ENCODE data around the gene PIP5K1A. TPM values are rescaled to one million over a fixed set of nuclear protein-coding genes. Genes with fewer than 3 reads are reported as not detected.

Gene PIP5K1A
- total and polyA plus RNA-seq, 7 experiments from 2014 or later = 11.7 to 76.5 (median 58.4) TPM

- peak overlapping the region in 1 of 9 donors; percentile 36 for H3K27ac Mint-ChIP-seq
- peaks cover 0 to 3% (median 0%) of the 10 kb centered on the region in 3 experiments for H3K36me3 ChIP-seq (ENCODE audit: control insufficient read depth in 2 of 3, insufficient read depth in 3 of 3, low read length in 3 of 3)
- CTCF ChIA-PET = no interaction called here
Measured at GRCh38 chr1:151221616-151222015, 23.3 kb downstream of the PIP5K1A start.

GRCh38 chr1:151222130-151222529 is 23.8 kb downstream of the PIP5K1A start:
- Histone ChIP-seq H3K36me3 (ENCODE audit: control insufficient read depth in 2 of 3, insufficient read depth in 3 of 3, low read length in 3 of 3) (peaks cover 0 to 4% (median 2%) of the 10 kb centered on the region in 3 experiments), H3K27ac (ENCODE audit: low read depth, low read length) (no peak overlapping the region), H3K9me3 (ENCODE audit: control insufficient read depth in 2 of 3, low read length in 3 of 3) (no peaks in the 10 kb centered on the region), H3K27me3 (ENCODE audit: control insufficient read depth in 2 of 2, insufficient read depth in 2 of 2, low read length in 2 of 2) (no peaks in the 10 kb centered on the region), H3K4me3 (ENCODE audit: low read length) (no peak overlapping the region), H3K4me1 (ENCODE audit: control insufficient read depth in 2 of 2, insufficient read depth in 2 of 2, low read length in 2 of 2) (no peaks in the 10 kb centered on the region)
- Mint-ChIP-seq H3K9me3 (no peaks in the 10 kb centered on the region), H3K27me3 (no peaks in the 10 kb centered on the region), H3K4me1 (peaks cover 3 to 20% (median 11%) of the 10 kb centered on the region in 7 donors), H3K27ac (peak overlapping the region in 2 of 9 donors; percentile 25 to 41), H3K4me3 (no peak overlapping the region), H3K36me3 (peaks cover 0 to 7% (median 4%) of the 10 kb centered on the region in 5 donors)
- ATAC-seq (no peak), DNase-seq (no peak)
- CTCF ChIA-PET = interaction anchor here (0.6 kb wide), 1 partner anchor 9 kb away, joined by 3 read pairs; no protein-coding TSS in a partner anchor
- intact Hi-C loops (cut with micrococcal nuclease) = no loop called here
- POLR2A ChIA-PET = interaction anchor here (0.6 kb wide), 1 partner anchor 47 kb away, joined by 3 read pairs; no protein-coding TSS in a partner anchor

More at GRCh38 chr1:151221616-151222015, 23.3 kb downstream of the PIP5K1A start:
- Histone ChIP-seq H3K27ac (ENCODE audit: low read depth, low read length) (no peak overlapping the region), H3K4me1 (ENCODE audit: control insufficient read depth in 2 of 2, insufficient read depth in 2 of 2, low read length in 2 of 2) (no peaks in the 10 kb centered on the region), H3K4me3 (ENCODE audit: low read length) (no peak overlapping the region), H3K27me3 (ENCODE audit: control insufficient read depth in 2 of 2, insufficient read depth in 2 of 2, low read length in 2 of 2) (no peaks in the 10 kb centered on the region), H3K9me3 (ENCODE audit: control insufficient read depth in 2 of 3, low read length in 3 of 3) (no peaks in the 10 kb centered on the region)
- no peak for DNase-seq
- Mint-ChIP-seq H3K36me3 (peaks cover 0 to 7% (median under 1%) of the 10 kb centered on the region in 5 donors), H3K27me3 (no peaks in the 10 kb centered on the region), H3K9me3 (no peaks in the 10 kb centered on the region), H3K4me3 (no peak overlapping the region), H3K4me1 (peaks cover 6 to 24% (median 14%) of the 10 kb centered on the region in 7 donors)
- intact Hi-C loops (cut with micrococcal nuclease) = no loop called here
- POLR2A ChIA-PET = interaction anchor here (0.6 kb wide), 1 partner anchor 649 kb away, joined by 4 read pairs; no protein-coding TSS in a partner anchor
- no peak for ATAC-seq

- H3K27ac Mint-ChIP-seq = peak overlapping the region in 3 of 9 donors; percentile 10 to 45 (median 21)
- Histone ChIP-seq H3K4me3 (ENCODE audit: low read length) (no peak overlapping the region), H3K27me3 (ENCODE audit: control insufficient read depth in 2 of 2, insufficient read depth in 2 of 2, low read length in 2 of 2) (no peaks in the 10 kb centered on the region), H3K36me3 (ENCODE audit: control insufficient read depth in 2 of 3, insufficient read depth in 3 of 3, low read length in 3 of 3) (peaks cover 44 to 92% (median 55%) of the 10 kb centered on the region in 3 experiments), H3K9me3 (ENCODE audit: control insufficient read depth in 2 of 3, low read length in 3 of 3) (no peaks in the 10 kb centered on the region), H3K4me1 (ENCODE audit: control insufficient read depth in 2 of 2, insufficient read depth in 2 of 2, low read length in 2 of 2) (no peaks in the 10 kb centered on the region), H3K27ac (ENCODE audit: low read depth, low read length) (no peak overlapping the region)
- POLR2A ChIA-PET = interaction anchor here (0.6 kb wide), 1 partner anchor 462 kb away, joined by 3 read pairs; no protein-coding TSS in a partner anchor
- intact Hi-C loops (cut with micrococcal nuclease) = no loop called here
- CTCF ChIA-PET = interaction anchor here (1.0 kb wide), 1 partner anchor 17 kb away, joined by 3 read pairs; no protein-coding TSS in a partner anchor
- H3K9me3 Mint-ChIP-seq = no peaks in the 10 kb centered on the region
- H3K36me3 Mint-ChIP-seq = peaks cover 15 to 64% (median 43%) of the 10 kb centered on the region in 5 donors
- H3K27me3 Mint-ChIP-seq = no peaks in the 10 kb centered on the region
- no peak for DNase-seq
- no peak overlapping the region for H3K4me3 Mint-ChIP-seq
- no peak for ATAC-seq
- H3K4me1 Mint-ChIP-seq = peaks cover 0 to 2% (median 0%) of the 10 kb centered on the region in 7 donors
Measured at GRCh38 chr1:151235235-151235634, 36.9 kb downstream of the PIP5K1A start.

GRCh38 chr1:151237678-151238466 is 39.5 kb downstream of the PIP5K1A start:
- DNase-seq (no peak), ATAC-seq (no peak)
- Mint-ChIP-seq H3K9me3 (no peaks in the 10 kb centered on the region), H3K27me3 (no peaks in the 10 kb centered on the region), H3K4me3 (no peak overlapping the region), H3K27ac (peak overlapping the region in 5 of 9 donors; percentile 26 to 59 (median 41)), H3K36me3 (peaks cover 19 to 57% (median 30%) of the 10 kb centered on the region in 5 donors), H3K4me1 (peaks cover 0 to 2% (median 0%) of the 10 kb centered on the region in 7 donors)
- Histone ChIP-seq H3K9me3 (ENCODE audit: control insufficient read depth in 2 of 3, low read length in 3 of 3) (no peaks in the 10 kb centered on the region), H3K4me1 (ENCODE audit: control insufficient read depth in 2 of 2, insufficient read depth in 2 of 2, low read length in 2 of 2) (no peaks in the 10 kb centered on the region), H3K27me3 (ENCODE audit: control insufficient read depth in 2 of 2, insufficient read depth in 2 of 2, low read length in 2 of 2) (no peaks in the 10 kb centered on the region), H3K4me3 (ENCODE audit: low read length) (no peak overlapping the region), H3K36me3 (ENCODE audit: control insufficient read depth in 2 of 3, insufficient read depth in 3 of 3, low read length in 3 of 3) (peaks cover 29 to 91% (median 42%) of the 10 kb centered on the region in 3 experiments), H3K27ac (ENCODE audit: low read depth, low read length) (no peak overlapping the region)
- ChIA-PET CTCF (no interaction called here), POLR2A (interaction anchor here (1.2 kb wide), 1 partner anchor 48 kb away, joined by 4 read pairs; the partner anchor contains the start of gene VPS72)
- intact Hi-C loops (cut with micrococcal nuclease) = no loop called here

GRCh38 chr1:151238467-151238739 is 40.1 kb downstream of the PIP5K1A start:
- Histone ChIP-seq H3K9me3 (ENCODE audit: control insufficient read depth in 2 of 3, low read length in 3 of 3) (no peaks in the 10 kb centered on the region), H3K27ac (ENCODE audit: low read depth, low read length) (no peak overlapping the region), H3K36me3 (ENCODE audit: control insufficient read depth in 2 of 3, insufficient read depth in 3 of 3, low read length in 3 of 3) (peaks cover 29 to 97% (median 48%) of the 10 kb centered on the region in 3 experiments), H3K4me3 (ENCODE audit: low read length) (no peak overlapping the region), H3K4me1 (ENCODE audit: control insufficient read depth in 2 of 2, insufficient read depth in 2 of 2, low read length in 2 of 2) (no peaks in the 10 kb centered on the region), H3K27me3 (ENCODE audit: control insufficient read depth in 2 of 2, insufficient read depth in 2 of 2, low read length in 2 of 2) (no peaks in the 10 kb centered on the region)
- Mint-ChIP-seq H3K9me3 (no peaks in the 10 kb centered on the region), H3K27ac (peak overlapping the region in 1 of 9 donors; percentile 46), H3K4me1 (peaks cover 0 to 2% (median 0%) of the 10 kb centered on the region in 7 donors), H3K4me3 (no peak overlapping the region), H3K36me3 (peaks cover 19 to 61% (median 35%) of the 10 kb centered on the region in 5 donors), H3K27me3 (no peaks in the 10 kb centered on the region)
- ATAC-seq (no peak), DNase-seq (no peak)
- CTCF ChIA-PET = no interaction called here
- intact Hi-C loops (cut with micrococcal nuclease) = no loop called here
- POLR2A ChIA-PET = no interaction called here

GRCh38 chr1:151242442-151242841 is 44.1 kb downstream of the PIP5K1A start:
- Mint-ChIP-seq H3K27me3 (no peaks in the 10 kb centered on the region), H3K4me1 (peaks cover 0 to 2% (median 0%) of the 10 kb centered on the region in 7 donors), H3K36me3 (peaks cover 7 to 56% (median 32%) of the 10 kb centered on the region in 5 donors), H3K9me3 (no peaks in the 10 kb centered on the region), H3K27ac (peak overlapping the region in 4 of 9 donors; percentile 23 to 65 (median 50)), H3K4me3 (no peak overlapping the region)
- peaks cover 26 to 92% (median 30%) of the 10 kb centered on the region in 3 experiments for H3K36me3 ChIP-seq (ENCODE audit: control insufficient read depth in 2 of 3, insufficient read depth in 3 of 3, low read length in 3 of 3)
- intact Hi-C loops (cut with micrococcal nuclease) = no loop called here
- no peaks in the 10 kb centered on the region for H3K9me3 ChIP-seq (ENCODE audit: control insufficient read depth in 2 of 3, low read length in 3 of 3)
- POLR2A ChIA-PET = no interaction called here
- H3K27me3 ChIP-seq (ENCODE audit: control insufficient read depth in 2 of 2, insufficient read depth in 2 of 2, low read length in 2 of 2) = no peaks in the 10 kb centered on the region
- CTCF ChIA-PET = interaction anchor here (0.6 to 1.2 kb wide), 3 partner anchors 10 to 431 kb away, joined by 3 to 5 read pairs (median 4); no protein-coding TSS in a partner anchor
- no peaks in the 10 kb centered on the region for H3K4me1 ChIP-seq (ENCODE audit: control insufficient read depth in 2 of 2, insufficient read depth in 2 of 2, low read length in 2 of 2)
- no peak overlapping the region for H3K4me3 ChIP-seq (ENCODE audit: low read length)
- DNase-seq (no peak), ATAC-seq (no peak)
- no peak overlapping the region for H3K27ac ChIP-seq (ENCODE audit: low read depth, low read length)
